MM.1S (cell line): ENCODE measurements around the gene DPH1.

ENCODE experiments used
- CTCF ChIP-seq: fragments of 300-600 bp; sonication (generic); IDR thresholded peaks from 2 replicates; pipeline ENCODE4 v1.5.1; 2016; ENCODE audit warnings: antibody characterized with exemption, low read length, mixed read lengths
- EZH2 ChIP-seq: fragments of 300-600 bp; sonication (generic); optimal IDR thresholded peaks from 2 replicates; pipeline ENCODE3; 2017; ENCODE audit warnings: low read depth, mild to moderate bottlenecking, antibody characterized with exemption, low read length, mixed read lengths

GRCh38 chr17:2034157-2034556 lies 4.2 kb downstream of the DPH1 start:
- TF ChIP-seq CTCF, result no peak
- TF ChIP-seq EZH2, result no peak
